Body of pancreas (tissue), 4 donors: ENCODE results near the gene POGZ. TPM values are rescaled to one million over a fixed set of nuclear protein-coding genes. Genes with fewer than 3 reads are reported as not detected.
A peak's percentile ranks its signal among the peaks of the same experiment; 100 is the strongest.

Source experiments
- ATAC-seq: fragments of 150-250 bp; one replicate; pipeline ENCODE4 v1.9.1; 2016
- DNase-seq, 4 donors: peaks; one replicate each; pipeline ENCODE4 v3.0.0-alpha.2; 2019
- H3K27ac ChIP-seq, 4 donors: fragments of 200-600 bp; sonication (generic); 1 replicate in 3 of 4; 2 replicates in 1 of 4; pipeline versions ENCODE4 v1.5.1 to v1.6.1; 2016 to 2019; ENCODE audit warnings: mild to moderate bottlenecking in 1 of 4, mixed read lengths in 1 of 4, moderate library complexity in 1 of 4
- H3K27me3 ChIP-seq, 2 donors: fragments of 200-600 bp; sonication (generic); one replicate each; pipeline ENCODE4 v1.6.0; 2016; ENCODE audit warnings: mild to moderate bottlenecking in 1 of 2
- H3K36me3 ChIP-seq, 2 donors: fragments of 200-600 bp; sonication (generic); replicated peaks in 1 of 2; 2 replicates each; pipeline ENCODE4 v1.5.1; 2016; ENCODE audit warnings: low read depth in 2 of 2; ENCODE audit not compliant: insufficient read depth in 1 of 2
- H3K4me1 ChIP-seq: fragments of 200-600 bp; sonication (generic); one replicate; pipeline ENCODE4 v1.6.0; 2016
- H3K4me3 ChIP-seq, 2 donors: fragments of 200-600 bp; sonication (generic); 1 replicate in 1 of 2; 2 replicates in 1 of 2; pipeline ENCODE4 v1.5.1; 2016 to 2019
- H3K9me3 ChIP-seq, 3 donors: fragments of 200-600 bp; sonication (generic); 1 replicate in 2 of 3; 2 replicates in 1 of 3; pipeline ENCODE4 v1.5.1; 2016
- CTCF ChIP-seq, 7 experiments: fragments of 450-650 bp in 4 of 7; fragments of 200-600 bp in 3 of 7; sonication (generic) in 3 of 7; IDR thresholded peaks; one replicate each; pipeline ENCODE4 v1.5.1; 2016 to 2019; ENCODE audit warnings: antibody characterized with exemption in 7 of 7
- POLR2A ChIP-seq, 3 donors: fragments of 450-650 bp; IDR thresholded peaks; one replicate each; pipeline ENCODE4 v1.6.1; 2016; ENCODE audit warnings: antibody characterized with exemption in 3 of 3, mild to moderate bottlenecking in 2 of 3
- WGBS, 2 donors: methylation state at CpG; one replicate each; pipeline ENCODE4 v1.1.5; 2017; 5-methylcytosine and 5-hydroxymethylcytosine counted together
- intact Hi-C: fragments of 100-400 bp; cut with DNase I; formaldehyde crosslinking; loops from one replicate; pipeline ENCODE4 v1.15.1; 2023
- total RNA-seq, 2 donors: library from RNA; depleted of rRNA; stranded (reverse); fragments of >200 nt; gene quantifications; one replicate each; pipeline ENCODE4 v1.1.0, GENCODE V29; 2016

POGZ gene
- total RNA-seq, 2 donors from 2014 or later, result 29.8 to 76.8 TPM

GRCh38 chr1:151479462-151479861 is 20.2 kb upstream of the POGZ start:
- Histone ChIP-seq H3K27me3 (no peaks in the 10 kb centered on the region), H3K4me3 (no peak overlapping the region), H3K9me3 (peaks cover 0 to 4% (median 0%) of the 10 kb centered on the region in 3 donors), H3K36me3 (no peaks in the 10 kb centered on the region), H3K4me1 (peaks cover 9% of the 10 kb centered on the region), H3K27ac (peak overlapping the region in 2 of 4 donors; percentile 3 to 8)
- ATAC-seq, result no peak
- no peak for DNase-seq
- no peak for TF ChIP-seq POLR2A (IDR thresholded peaks at IDR 0.05)
- TF ChIP-seq CTCF (IDR thresholded peaks at IDR 0.05), result no peak
- intact Hi-C loops, result no loop called here
- WGBS, 2 donors, result 64 to 75% methylated on average over 5 of the region's 5 CpGs

GRCh38 chr1:151478923-151479322 is 19.6 kb upstream of the POGZ start:
- Histone ChIP-seq H3K36me3 (no peaks in the 10 kb centered on the region), H3K27me3 (no peaks in the 10 kb centered on the region), H3K4me1 (peaks cover 11% of the 10 kb centered on the region), H3K27ac (peak overlapping the region in 3 of 4 donors; percentile 8 to 23 (median 17)), H3K9me3 (peaks cover 0 to 4% (median 0%) of the 10 kb centered on the region in 3 donors), H3K4me3 (no peak overlapping the region)
- TF ChIP-seq CTCF (IDR thresholded peaks at IDR 0.05) (no peak), POLR2A (IDR thresholded peaks at IDR 0.05) (no peak)
- ATAC-seq (peak; percentile 12), DNase-seq (no peak)
- intact Hi-C loops, result no loop called here
- WGBS, 2 donors, result 56 to 79% methylated on average over 2 of the region's 2 CpGs

- Histone ChIP-seq H3K27ac (peak overlapping the region in 2 of 4 donors; percentile 17 to 23), H3K9me3 (peaks cover 0 to 4% (median 0%) of the 10 kb centered on the region in 3 donors), H3K36me3 (no peaks in the 10 kb centered on the region), H3K4me3 (no peak overlapping the region), H3K27me3 (no peaks in the 10 kb centered on the region), H3K4me1 (peaks cover 17% of the 10 kb centered on the region)
- 50 to 74% methylated on average over 1 of the region's 1 CpG for WGBS, 2 donors
- ATAC-seq (no peak), DNase-seq (no peak)
- TF ChIP-seq CTCF (IDR thresholded peaks at IDR 0.05), result no peak
- no peak for TF ChIP-seq POLR2A (IDR thresholded peaks at IDR 0.05)
- intact Hi-C loops, result no loop called here
Observed at GRCh38 chr1:151478140-151478812, 19.0 kb upstream of the POGZ start.

- H3K36me3 ChIP-seq, result no peaks in the 10 kb centered on the region
- H3K27me3 ChIP-seq, result no peaks in the 10 kb centered on the region
- TF ChIP-seq CTCF (IDR thresholded peaks at IDR 0.05), result no peak
- no peak for TF ChIP-seq POLR2A (IDR thresholded peaks at IDR 0.05)
- ATAC-seq, result no peak
- DNase-seq, result no peak
- H3K9me3 ChIP-seq, result peaks cover 0 to 2% (median 0%) of the 10 kb centered on the region in 3 donors
- H3K4me3 ChIP-seq, result no peak overlapping the region
- intact Hi-C loops, result no loop called here
- WGBS, 2 donors, result 69 to 74% methylated on average over 3 of the region's 3 CpGs
- no peak overlapping the region for H3K27ac ChIP-seq
- H3K4me1 ChIP-seq, result peaks cover 22% of the 10 kb centered on the region
Observed at GRCh38 chr1:151477066-151477465, 17.8 kb upstream of the POGZ start.

- no peak for DNase-seq
- no peaks in the 10 kb centered on the region for H3K36me3 ChIP-seq
- 78 to 79% methylated on average over 6 of the region's 6 CpGs for WGBS, 2 donors
- peaks cover 22% of the 10 kb centered on the region for H3K4me1 ChIP-seq
- no peak for TF ChIP-seq POLR2A (IDR thresholded peaks at IDR 0.05)
- TF ChIP-seq CTCF (IDR thresholded peaks at IDR 0.05), result no peak
- no peaks in the 10 kb centered on the region for H3K9me3 ChIP-seq
- intact Hi-C loops, result no loop called here
- H3K4me3 ChIP-seq, result no peak overlapping the region
- ATAC-seq, result no peak
- H3K27me3 ChIP-seq, result no peaks in the 10 kb centered on the region
- H3K27ac ChIP-seq, result no peak overlapping the region
Observed at GRCh38 chr1:151476083-151476482, 16.8 kb upstream of the POGZ start.
